Measurements from ENCODE around the gene IL19.

IL19 gene

DNA sequence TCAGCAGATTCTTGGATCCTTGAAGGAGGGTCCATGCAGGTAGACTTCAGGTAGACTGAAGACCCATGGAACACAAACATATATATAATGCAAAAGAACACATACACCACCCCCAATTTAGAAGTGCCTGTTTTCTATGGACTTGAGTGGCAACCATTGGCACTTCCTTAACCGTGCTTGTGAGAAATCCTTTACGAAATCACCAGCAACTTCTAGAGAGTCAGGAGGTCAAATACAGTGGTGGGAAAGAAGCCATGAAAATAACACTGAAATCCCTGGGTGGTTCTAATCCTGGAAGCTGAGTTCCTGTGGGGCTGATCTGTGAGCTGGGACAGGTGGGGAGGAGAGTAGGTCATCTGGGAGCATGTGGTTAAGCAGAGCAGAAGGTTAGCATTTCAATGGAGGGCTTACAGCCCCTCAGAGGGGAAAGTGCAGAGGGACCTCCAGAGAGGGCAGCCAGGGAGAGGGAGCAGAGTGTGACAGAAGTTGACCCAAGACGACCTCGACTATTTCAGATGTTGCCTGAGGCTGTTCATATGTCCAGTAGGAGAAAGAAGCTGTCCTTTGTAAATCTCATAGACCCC, 14.7 kb downstream of the IL19 start:
- TF ChIP-seq TOX (CRISPR knock-in tag; IDR thresholded peaks at IDR 0.05; ENCODE audit: borderline replicate concordance) (no peak), ZNF8 (CRISPR knock-in tag; IDR thresholded peaks at IDR 0.05) (no peak), SNAI2 (CRISPR knock-in tag; IDR thresholded peaks at IDR 0.05) (no peak), ZC3H10 (CRISPR knock-in tag; IDR thresholded peaks at IDR 0.05) (no peak), ESRRG (CRISPR knock-in tag; IDR thresholded peaks at IDR 0.05) (no peak), PPARA (CRISPR knock-in tag; IDR thresholded peaks at IDR 0.05; ENCODE audit: borderline replicate concordance) (no peak), BACH2 (CRISPR knock-in tag; IDR thresholded peaks at IDR 0.05; ENCODE audit: borderline replicate concordance) (no peak)
- TF ChIP-seq, protein P1, sequence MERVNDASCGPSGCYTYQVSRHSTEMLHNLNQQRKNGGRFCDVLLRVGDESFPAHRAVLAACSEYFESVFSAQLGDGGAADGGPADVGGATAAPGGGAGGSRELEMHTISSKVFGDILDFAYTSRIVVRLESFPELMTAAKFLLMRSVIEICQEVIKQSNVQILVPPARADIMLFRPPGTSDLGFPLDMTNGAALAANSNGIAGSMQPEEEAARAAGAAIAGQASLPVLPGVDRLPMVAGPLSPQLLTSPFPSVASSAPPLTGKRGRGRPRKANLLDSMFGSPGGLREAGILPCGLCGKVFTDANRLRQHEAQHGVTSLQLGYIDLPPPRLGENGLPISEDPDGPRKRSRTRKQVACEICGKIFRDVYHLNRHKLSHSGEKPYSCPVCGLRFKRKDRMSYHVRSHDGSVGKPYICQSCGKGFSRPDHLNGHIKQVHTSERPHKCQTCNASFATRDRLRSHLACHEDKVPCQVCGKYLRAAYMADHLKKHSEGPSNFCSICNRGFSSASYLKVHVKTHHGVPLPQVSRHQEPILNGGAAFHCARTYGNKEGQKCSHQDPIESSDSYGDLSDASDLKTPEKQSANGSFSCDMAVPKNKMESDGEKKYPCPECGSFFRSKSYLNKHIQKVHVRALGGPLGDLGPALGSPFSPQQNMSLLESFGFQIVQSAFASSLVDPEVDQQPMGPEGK (CRISPR knock-in tag; IDR thresholded peaks at IDR 0.05; ENCODE audit: borderline replicate concordance): no peak
- TF ChIP-seq, protein P2, sequence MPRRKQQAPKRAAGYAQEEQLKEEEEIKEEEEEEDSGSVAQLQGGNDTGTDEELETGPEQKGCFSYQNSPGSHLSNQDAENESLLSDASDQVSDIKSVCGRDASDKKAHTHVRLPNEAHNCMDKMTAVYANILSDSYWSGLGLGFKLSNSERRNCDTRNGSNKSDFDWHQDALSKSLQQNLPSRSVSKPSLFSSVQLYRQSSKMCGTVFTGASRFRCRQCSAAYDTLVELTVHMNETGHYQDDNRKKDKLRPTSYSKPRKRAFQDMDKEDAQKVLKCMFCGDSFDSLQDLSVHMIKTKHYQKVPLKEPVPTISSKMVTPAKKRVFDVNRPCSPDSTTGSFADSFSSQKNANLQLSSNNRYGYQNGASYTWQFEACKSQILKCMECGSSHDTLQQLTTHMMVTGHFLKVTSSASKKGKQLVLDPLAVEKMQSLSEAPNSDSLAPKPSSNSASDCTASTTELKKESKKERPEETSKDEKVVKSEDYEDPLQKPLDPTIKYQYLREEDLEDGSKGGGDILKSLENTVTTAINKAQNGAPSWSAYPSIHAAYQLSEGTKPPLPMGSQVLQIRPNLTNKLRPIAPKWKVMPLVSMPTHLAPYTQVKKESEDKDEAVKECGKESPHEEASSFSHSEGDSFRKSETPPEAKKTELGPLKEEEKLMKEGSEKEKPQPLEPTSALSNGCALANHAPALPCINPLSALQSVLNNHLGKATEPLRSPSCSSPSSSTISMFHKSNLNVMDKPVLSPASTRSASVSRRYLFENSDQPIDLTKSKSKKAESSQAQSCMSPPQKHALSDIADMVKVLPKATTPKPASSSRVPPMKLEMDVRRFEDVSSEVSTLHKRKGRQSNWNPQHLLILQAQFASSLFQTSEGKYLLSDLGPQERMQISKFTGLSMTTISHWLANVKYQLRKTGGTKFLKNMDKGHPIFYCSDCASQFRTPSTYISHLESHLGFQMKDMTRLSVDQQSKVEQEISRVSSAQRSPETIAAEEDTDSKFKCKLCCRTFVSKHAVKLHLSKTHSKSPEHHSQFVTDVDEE (CRISPR knock-in tag; IDR thresholded peaks at IDR 0.05): no peak
- TF ChIP-seq, protein P3, sequence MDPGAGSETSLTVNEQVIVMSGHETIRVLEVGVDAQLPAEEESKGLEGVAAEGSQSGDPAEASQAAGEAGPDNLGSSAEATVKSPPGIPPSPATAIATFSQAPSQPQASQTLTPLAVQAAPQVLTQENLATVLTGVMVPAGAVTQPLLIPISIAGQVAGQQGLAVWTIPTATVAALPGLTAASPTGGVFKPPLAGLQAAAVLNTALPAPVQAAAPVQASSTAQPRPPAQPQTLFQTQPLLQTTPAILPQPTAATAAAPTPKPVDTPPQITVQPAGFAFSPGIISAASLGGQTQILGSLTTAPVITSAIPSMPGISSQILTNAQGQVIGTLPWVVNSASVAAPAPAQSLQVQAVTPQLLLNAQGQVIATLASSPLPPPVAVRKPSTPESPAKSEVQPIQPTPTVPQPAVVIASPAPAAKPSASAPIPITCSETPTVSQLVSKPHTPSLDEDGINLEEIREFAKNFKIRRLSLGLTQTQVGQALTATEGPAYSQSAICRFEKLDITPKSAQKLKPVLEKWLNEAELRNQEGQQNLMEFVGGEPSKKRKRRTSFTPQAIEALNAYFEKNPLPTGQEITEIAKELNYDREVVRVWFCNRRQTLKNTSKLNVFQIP (CRISPR knock-in tag; IDR thresholded peaks at IDR 0.05; ENCODE audit: borderline replicate concordance, low read depth): no peak
- ATAC-seq: no peak

DNA sequence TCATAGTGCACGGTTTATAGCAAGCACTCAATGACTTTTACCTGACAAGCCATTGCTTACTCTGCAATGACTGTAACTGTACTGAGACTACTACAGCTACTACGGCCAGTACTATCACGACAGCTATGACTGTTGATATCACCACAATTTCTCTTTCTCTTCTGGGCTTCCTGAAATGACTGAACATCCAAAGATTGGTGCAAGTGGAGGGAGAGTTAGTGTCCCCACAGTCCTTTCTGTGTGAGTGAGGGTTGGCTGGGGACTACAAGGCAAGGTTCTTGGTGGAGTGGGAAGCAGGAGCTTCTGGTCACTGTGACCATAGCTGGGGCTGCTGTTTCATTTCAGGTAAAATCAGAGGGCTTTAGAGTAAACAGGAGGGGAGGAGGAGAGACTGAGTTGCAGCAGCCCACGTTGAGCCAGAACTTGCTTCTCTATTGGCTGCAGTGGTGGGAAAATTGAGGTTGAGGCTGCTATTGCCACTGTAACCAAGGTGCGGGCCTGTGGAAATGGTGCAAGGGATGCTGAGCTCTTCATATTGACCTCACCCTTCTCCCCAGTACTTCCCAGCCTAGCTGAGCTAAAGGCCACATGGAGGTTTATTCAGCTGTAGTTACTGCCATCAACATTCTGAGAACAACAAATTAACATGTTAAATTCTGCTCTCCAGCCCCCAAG, 15.8 kb downstream of the IL19 start:
- TF ChIP-seq GLIS3 (CRISPR knock-in tag; IDR thresholded peaks at IDR 0.05) (no peak), ESRRG (CRISPR knock-in tag; IDR thresholded peaks at IDR 0.05) (no peak), ZC3H10 (CRISPR knock-in tag; IDR thresholded peaks at IDR 0.05) (no peak), TCF4 (CRISPR knock-in tag; IDR thresholded peaks at IDR 0.05; ENCODE audit: borderline replicate concordance) (no peak), PPARA (CRISPR knock-in tag; IDR thresholded peaks at IDR 0.05; ENCODE audit: borderline replicate concordance) (no peak), TOX (CRISPR knock-in tag; IDR thresholded peaks at IDR 0.05; ENCODE audit: borderline replicate concordance) (no peak), ZNF70 (CRISPR knock-in tag; IDR thresholded peaks at IDR 0.05) (no peak), RARB (CRISPR knock-in tag; IDR thresholded peaks at IDR 0.05) (no peak), OSR1 (CRISPR knock-in tag; IDR thresholded peaks at IDR 0.05) (no peak), ZNF8 (CRISPR knock-in tag; IDR thresholded peaks at IDR 0.05) (no peak), ISL1 (CRISPR knock-in tag; IDR thresholded peaks at IDR 0.05) (no peak), BACH2 (CRISPR knock-in tag; IDR thresholded peaks at IDR 0.05; ENCODE audit: borderline replicate concordance) (no peak), SNAI2 (CRISPR knock-in tag; IDR thresholded peaks at IDR 0.05) (no peak), ARNTL (CRISPR knock-in tag; IDR thresholded peaks at IDR 0.05; ENCODE audit: borderline replicate concordance, low read depth) (no peak), ZFP30 (CRISPR knock-in tag; IDR thresholded peaks at IDR 0.05) (no peak), ZNF565 (CRISPR knock-in tag; conservative IDR thresholded peaks at IDR 0.05; ENCODE audit: low read depth) (no peak)
- TF ChIP-seq, protein P4, sequence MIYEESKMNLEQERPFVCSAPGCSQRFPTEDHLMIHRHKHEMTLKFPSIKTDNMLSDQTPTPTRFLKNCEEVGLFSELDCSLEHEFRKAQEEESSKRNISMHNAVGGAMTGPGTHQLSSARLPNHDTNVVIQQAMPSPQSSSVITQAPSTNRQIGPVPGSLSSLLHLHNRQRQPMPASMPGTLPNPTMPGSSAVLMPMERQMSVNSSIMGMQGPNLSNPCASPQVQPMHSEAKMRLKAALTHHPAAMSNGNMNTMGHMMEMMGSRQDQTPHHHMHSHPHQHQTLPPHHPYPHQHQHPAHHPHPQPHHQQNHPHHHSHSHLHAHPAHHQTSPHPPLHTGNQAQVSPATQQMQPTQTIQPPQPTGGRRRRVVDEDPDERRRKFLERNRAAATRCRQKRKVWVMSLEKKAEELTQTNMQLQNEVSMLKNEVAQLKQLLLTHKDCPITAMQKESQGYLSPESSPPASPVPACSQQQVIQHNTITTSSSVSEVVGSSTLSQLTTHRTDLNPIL (CRISPR knock-in tag; IDR thresholded peaks at IDR 0.05; ENCODE audit: low read depth): no peak
- TF ChIP-seq, protein P2 (CRISPR knock-in tag; IDR thresholded peaks at IDR 0.05): no peak
- TF ChIP-seq, protein P5, sequence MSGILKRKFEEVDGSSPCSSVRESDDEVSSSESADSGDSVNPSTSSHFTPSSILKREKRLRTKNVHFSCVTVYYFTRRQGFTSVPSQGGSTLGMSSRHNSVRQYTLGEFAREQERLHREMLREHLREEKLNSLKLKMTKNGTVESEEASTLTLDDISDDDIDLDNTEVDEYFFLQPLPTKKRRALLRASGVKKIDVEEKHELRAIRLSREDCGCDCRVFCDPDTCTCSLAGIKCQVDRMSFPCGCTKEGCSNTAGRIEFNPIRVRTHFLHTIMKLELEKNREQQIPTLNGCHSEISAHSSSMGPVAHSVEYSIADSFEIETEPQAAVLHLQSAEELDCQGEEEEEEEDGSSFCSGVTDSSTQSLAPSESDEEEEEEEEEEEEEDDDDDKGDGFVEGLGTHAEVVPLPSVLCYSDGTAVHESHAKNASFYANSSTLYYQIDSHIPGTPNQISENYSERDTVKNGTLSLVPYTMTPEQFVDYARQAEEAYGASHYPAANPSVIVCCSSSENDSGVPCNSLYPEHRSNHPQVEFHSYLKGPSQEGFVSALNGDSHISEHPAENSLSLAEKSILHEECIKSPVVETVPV (CRISPR knock-in tag; IDR thresholded peaks at IDR 0.05): no peak
- TF ChIP-seq, protein P1 (CRISPR knock-in tag; IDR thresholded peaks at IDR 0.05; ENCODE audit: borderline replicate concordance): no peak
- no peak for ATAC-seq
